ENCODE results near the gene YBX3. TPM values are rescaled to one million over a fixed set of nuclear protein-coding genes. Genes with fewer than 3 reads are reported as not detected.
A peak's percentile ranks its signal among the peaks of the same experiment; 100 is the strongest.

YBX3 gene
- total RNA-seq, 1 donor from 2014 or later: 454 TPM

- DNase-seq: peak; percentile 97
Observed at GRCh38 chr12:10721651-10722501, 1.2 kb downstream of the YBX3 start.

GRCh38 chr12:10720974-10721650 lies 2.0 kb downstream of the YBX3 start:
- peak; percentile 38 for DNase-seq

- peak; percentile 62 for DNase-seq
Observed at GRCh38 chr12:10719482-10719881, 3.6 kb downstream of the YBX3 start.

GRCh38 chr12:10718279-10718821 lies 4.8 kb downstream of the YBX3 start:
- peak; percentile 87 for DNase-seq

- DNase-seq: no peak
Observed at GRCh38 chr12:10717410-10717809, 5.7 kb downstream of the YBX3 start.

- DNase-seq: peak; percentile 78
Observed at GRCh38 chr12:10716704-10717315, 6.3 kb downstream of the YBX3 start.

- no peak for DNase-seq
Observed at GRCh38 chr12:10716277-10716676, 6.8 kb downstream of the YBX3 start.

- no peak for DNase-seq
Observed at GRCh38 chr12:10715491-10715890, 7.6 kb downstream of the YBX3 start.

GRCh38 chr12:10709808-10710207 lies 13.3 kb downstream of the YBX3 start:
- no peak for DNase-seq

- DNase-seq: peak; percentile 52
Observed at GRCh38 chr12:10708862-10709261, 14.3 kb downstream of the YBX3 start.

GRCh38 chr12:10705655-10706054 lies 17.5 kb downstream of the YBX3 start:
- DNase-seq: no peak

- DNase-seq: no peak
Observed at GRCh38 chr12:10701843-10702242, 21.3 kb downstream of the YBX3 start.

- DNase-seq: no peak
Observed at GRCh38 chr12:10701131-10701681, 21.9 kb downstream of the YBX3 start.

- no peak for DNase-seq
Observed at GRCh38 chr12:10700581-10700980, 22.5 kb downstream of the YBX3 start.

GRCh38 chr12:10697862-10698261 lies 25.3 kb downstream of the YBX3 start:
- no peak for DNase-seq

- DNase-seq: no peak
Observed at GRCh38 chr12:10697156-10697555, 26.0 kb downstream of the YBX3 start.

GRCh38 chr12:10690906-10691305 lies 32.2 kb downstream of the YBX3 start:
- DNase-seq: no peak

- DNase-seq: no peak
Observed at GRCh38 chr12:10689146-10689545, 34.0 kb downstream of the YBX3 start.

- no peak for DNase-seq
Observed at GRCh38 chr12:10688042-10688441, 35.1 kb downstream of the YBX3 start.

GRCh38 chr12:10673659-10674384 lies 49.3 kb downstream of the YBX3 start, which contains the start of gene STYK1:
TSS of gene STYK1 (minus strand) at chr12:10674052. CDS start at chr12:10634618, 39,434 bp downstream.
- DNase-seq: peak; percentile 54

- DNase-seq: no peak
Observed at GRCh38 chr12:10672231-10672868, 50.8 kb downstream of the YBX3 start.
